CD4-positive, alpha-beta T cell treated with Interferon gamma for 1 hour (primary cell): ENCODE results near the gene TFEC.
"Not testable (repeated sequence)": the region's sequence is repeated elsewhere in the genome, so short reads cannot be mapped to it uniquely, and the experiment has no call there.

Experiments used
- DNase-seq: peaks from one replicate; pipeline ENCODE4 v3.0.0-alpha.2; 2020

Gene TFEC

DNA sequence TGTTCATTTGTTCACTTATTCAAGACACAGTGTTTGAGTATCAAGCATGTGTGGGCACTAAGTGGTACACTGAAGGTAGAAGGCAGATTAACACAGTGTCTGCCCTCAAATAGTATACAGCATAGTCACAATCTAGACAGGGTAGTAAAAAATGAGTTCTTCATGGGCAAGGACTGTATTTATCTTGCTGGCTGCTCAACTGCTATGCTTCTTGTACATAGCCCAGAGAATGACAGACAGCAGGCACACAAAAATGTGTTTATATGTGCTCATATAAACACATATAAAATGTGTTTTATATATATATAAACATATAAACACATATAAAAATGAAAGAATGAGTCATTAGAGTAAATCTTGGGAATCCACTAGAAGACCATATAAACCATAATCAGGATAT is 43.1 kb downstream of the TFEC start:
- no peak for DNase-seq

DNA sequence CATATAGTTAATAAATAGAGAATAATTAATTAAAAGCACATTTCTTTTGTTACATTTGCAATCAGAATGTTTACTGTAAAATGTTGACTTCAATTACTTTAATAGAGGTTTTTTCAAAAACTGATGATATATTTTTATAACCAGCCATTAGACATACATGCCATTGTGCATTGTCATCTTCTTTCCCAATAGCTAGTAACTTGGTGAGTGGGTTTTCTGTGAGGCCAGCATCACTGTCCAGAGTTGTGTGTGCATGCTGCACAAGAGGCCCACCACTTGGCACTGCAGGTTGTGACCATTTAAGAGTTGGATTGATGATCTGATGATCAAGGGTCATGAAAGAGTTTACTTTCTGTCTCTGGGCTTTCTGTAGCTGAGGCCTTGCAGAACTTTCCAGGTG is 46.5 kb downstream of the TFEC start:
- DNase-seq = no peak

DNA sequence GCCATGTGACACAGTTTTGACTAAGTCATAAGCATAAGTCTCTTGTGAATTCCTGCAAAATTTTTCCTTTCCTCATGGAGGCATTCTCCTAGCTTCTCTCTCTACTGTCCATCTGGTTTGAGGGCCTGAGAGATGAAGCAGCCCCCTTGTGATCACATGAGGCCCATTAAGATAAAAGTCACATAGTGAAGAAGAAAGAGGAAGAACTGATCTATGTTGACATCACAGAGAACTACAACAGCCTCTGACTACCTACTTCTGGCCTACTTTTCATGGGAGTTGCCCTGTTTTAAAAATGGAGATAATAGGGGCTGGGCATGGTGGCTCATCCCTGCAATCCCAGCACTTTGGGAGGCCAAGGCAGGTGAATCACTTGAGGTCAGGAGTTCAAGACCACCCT is 50.4 kb downstream of the TFEC start:
- DNase-seq = no peak

DNA sequence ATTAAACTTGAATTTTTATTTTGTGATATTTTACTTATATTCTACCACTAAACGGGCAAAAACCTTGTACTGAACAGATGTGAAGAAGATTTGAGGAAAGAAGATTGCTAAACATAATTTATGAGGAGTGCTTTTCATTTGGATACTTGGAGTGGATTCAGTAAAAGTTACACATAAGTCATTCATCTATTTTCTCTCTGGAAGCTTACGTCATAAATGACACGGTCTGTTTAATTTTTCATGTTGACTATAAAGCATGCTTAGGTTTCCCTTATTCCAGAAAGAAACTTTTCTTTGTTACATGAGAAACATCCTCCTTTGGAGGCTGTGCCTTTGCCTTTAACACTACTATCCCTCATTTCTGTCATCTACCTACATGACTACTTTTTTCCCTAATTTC is 53.9 kb downstream of the TFEC start:
- DNase-seq = no peak

DNA sequence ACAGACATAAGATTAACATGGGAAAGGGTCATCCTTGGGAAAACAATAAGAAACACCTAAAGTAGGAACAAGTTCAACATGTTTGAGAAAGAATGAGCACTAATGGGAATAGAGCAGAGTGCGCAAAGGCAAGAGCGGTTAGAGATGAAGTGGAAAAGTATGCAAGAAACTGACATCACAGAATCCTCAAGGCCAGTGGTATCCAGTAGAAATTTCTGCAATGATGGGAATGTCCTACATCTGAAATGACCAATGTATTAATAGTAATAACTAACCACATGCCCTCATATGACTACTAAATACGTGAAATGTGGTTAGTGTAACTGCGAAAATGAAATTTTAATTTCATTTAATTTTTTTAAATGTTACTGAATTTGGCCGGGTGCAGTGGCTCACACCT is 54.8 kb downstream of the TFEC start:
- no peak for DNase-seq

DNA sequence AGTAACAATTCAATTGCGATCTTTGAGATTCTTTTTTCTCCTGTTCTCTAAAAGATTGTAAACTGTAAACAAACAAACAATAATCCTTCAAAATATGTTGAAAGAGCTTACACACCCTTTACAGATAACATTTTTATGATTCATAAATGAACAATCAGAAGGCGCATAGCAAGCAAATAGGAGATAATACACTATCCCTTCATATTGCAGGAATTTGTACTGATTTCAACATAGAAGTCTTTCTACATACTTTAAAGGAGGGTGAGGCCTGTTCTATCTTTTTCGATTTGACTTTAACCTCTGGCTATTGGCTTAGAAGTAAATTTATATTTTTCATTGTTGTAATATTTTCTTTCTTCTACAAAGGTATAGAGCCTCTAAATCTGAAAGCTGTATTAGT is 57.2 kb downstream of the TFEC start:
- no peak for DNase-seq

DNA sequence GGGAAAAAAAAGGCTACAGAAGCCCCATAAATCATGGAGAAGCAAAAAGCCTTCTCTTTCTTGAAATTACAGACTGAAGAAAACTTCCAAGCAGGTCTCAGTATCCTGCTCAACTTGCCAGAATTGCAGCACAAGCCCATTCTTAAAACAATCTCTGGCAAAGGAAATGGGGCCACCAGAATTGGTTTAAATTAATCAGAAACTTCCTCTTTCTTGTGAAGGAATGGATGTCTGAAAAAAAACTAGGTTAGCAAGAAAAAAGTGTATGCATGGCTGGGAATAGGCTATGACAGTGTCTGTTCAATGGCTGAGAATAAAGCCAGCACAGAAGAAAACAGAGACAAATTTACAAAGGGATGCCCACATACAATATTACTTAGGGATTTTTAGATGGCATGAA is 59.1 kb downstream of the TFEC start:
- no peak for DNase-seq

DNA sequence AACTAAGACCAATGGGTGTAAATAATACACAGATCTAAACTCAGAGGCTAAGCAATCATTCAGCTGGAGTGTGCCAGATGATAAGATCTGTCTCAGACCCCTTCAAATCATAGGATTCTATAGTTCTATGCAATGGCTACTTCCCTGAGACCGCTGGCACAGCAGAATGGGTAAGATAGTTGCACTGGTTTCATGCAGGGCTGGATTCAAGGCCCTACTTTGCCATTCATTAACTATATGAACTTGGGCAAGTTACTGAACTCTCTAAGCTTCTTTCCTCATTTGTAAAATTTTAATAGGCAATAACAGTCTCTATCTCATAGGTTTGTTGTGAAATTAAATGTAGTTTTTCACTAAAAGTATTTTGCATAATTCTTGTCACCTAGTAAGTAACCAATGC is 62.0 kb downstream of the TFEC start:
- DNase-seq = no peak

DNA sequence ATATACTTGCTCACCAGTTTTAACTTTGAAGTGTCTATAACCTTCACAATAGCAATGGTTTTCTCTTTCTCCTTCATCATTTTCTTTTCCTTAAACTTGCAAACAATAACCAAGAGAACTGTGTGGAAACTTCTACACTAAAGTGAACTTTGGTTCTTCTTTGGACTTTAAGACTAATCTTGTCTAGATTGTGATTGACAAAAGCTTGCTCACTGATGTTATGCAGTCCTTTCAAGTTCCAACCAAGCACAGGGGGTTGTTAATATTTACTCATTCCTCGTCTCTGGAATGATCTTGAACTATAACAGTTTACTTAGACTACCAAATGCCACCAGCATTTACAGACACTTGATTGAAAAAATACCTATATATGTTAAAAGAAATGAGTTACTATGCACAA is 62.4 kb downstream of the TFEC start:
- DNase-seq = no peak

DNA sequence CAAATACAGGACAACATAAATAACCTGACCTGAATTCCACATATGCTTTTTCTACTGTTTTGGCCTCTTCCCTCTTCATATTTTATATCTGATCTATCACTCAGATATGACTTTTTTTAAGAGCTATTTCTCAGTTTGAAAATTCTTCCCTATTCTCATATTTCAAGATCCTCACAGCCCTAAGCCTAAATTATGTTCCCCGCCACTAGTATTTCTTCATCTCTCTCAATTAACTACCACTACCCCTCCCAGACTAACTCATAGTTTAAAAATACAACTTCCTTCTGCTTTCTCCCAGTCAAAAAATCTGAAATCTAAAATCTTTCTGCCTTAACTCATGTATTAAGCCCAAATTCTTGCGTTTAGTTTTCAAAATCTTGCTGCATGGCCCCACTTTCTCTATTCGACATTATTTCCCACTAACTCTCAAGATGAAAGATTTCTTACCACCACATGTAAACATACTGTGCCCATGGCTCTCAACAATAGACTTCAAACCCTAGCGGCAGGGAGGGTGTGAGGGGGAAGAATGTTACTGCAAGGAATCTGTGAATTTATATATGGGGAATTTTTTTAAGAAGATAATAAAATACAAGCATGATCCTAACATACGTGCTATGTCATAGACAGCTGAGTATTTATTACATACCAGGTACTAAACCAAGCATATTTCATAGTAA is 64.6 kb downstream of the TFEC start:
- no peak for DNase-seq

DNA sequence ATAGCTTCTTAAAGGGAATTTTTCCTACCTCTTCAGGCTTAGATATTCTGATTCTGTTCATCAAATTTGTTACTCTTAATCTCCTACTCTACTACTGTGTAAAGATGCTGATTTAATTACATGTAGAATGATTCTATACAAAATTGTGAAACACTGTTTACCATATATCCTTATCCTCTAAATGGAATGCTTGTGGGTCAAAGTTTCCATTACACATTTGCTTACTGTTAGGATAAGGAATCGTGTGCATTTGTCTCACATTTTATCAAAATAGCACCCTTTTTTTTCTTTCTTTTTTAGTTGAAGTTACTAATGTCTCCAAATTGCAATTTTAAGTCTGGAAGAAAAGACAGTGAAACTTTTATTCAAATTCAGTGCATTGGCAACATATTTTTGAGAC is 65.3 kb downstream of the TFEC start:
- DNase-seq = no peak

DNA sequence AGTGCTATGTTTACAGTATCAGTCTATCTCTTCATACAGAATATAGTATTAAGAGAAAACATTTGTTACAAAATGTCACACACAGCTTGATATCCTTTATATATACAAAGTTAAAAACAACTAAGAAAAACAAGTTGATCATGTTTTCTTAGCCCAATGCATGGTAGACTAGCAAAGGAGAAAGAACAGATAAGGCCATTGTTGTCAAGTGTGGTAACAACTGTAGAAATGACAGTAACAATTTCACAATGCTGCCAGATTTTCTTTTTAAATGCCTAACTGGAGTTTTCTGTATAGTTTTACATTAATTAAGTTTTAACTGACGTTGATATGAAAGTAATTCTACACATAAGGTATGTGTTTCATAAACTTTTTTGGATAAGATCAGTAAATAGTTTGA is 65.8 kb downstream of the TFEC start:
- no peak for DNase-seq

DNA sequence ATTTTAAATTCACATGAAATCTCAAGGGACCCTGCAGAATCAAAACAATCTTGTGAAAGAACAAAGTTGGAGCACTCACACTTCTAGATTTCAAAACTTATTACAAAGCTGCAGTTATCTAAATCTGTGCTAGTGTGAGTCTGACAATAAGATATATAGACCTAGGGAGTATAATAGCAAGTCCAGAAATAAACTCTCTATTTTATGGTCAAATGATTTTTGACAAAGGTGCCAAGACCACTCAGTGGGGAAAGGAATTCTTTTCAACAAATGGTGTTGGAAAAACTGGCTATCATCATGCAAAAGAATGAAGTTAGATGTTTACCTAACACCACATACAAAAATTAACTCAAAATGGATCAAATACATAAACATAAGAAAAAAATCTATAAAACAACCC is 68.2 kb downstream of the TFEC start:
- DNase-seq = no peak

DNA sequence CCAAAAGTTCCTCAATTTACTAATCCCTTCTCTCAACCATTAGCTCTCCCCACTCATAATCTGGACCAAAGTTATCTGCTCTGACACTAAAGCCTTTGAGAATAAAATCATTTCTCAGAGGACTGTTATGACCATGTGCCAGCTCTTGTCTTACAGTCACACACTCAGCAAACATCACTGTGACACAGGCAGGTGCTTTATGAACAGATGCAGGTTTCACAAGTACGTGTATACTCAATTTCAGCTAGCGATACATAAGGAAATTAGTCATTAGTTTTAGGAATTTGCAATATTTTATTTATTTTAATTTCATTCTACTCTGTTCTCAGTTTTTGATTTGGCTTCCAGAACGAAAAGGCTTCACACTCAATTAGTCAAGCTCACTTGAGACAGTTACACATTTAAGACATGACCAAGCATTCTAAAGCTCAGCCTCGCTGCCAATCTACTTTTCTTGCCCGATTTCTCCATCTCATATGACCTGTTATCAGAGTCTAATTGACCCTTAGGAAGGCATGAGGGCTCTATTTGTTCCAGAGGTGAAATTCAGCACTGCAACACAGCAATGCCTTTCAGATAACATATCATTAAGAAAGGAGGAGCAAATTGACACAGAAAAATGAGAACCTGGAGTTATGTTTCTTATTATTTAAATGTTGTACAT is 76.8 kb downstream of the TFEC start:
- DNase-seq = no peak

DNA sequence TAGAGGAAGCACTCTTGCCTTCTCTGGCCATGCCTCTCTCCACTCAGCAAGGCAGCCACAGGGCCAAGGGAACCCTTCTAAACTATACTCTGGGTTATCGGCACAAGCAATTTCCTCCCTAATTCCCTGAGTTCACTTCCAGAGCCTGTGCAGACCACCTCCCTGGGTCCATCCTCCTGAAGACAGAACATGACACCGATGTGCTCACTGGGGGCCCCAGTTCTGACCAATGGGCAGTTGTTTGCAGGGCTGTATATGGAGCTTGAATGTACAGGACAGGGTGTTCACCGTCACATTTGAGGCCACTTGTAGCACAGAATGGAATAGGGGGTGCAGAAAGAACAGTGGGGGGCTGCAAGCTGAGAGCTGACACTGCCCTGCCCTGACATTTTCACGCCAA is 77.7 kb downstream of the TFEC start:
- DNase-seq = no peak

DNA sequence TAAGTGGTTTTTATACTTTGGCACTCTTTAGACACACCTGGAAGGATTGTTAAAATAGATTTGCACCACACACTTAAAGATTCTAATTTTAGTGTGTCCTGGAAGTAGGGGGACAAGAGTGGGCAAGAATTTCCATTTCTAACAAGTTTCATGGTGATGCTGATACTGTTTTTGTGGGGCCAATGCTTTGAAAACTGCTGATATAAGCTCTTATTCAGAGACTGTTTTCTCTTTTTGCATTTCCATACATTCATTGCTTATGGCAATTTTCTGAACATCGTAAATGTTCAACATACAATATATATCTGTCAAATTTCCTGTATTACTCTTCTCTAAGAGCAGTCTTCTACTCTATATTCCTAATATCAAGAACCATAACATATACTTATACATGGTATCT is 79.0 kb downstream of the TFEC start:
- no peak for DNase-seq

DNA sequence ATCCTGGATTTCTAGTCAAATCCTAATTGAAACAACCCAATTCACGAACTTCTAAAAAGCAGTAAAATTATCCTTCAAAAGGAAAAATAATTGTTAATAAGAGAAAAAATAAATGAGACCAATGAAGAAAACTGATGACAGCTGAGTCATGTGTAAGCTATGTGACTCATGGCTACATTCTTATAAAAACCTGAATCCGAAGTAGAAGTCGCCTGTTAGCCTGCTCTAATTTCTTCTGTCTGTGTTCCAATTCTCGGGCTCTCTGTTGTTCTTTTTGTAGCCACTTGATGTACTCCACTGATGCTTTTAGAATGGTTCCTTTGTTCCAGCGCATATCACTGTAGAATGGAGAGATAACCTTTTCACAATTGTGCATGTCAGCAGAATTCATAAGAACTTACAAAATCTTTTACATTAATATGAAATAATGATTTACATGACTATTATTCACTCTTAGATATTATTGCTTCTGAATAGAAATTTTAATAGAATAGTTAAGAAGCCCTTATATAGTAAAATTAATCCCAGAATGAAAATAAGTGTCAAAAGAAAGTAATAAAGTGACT is 88.8 kb downstream of the TFEC start:
- DNase-seq = no peak

DNA sequence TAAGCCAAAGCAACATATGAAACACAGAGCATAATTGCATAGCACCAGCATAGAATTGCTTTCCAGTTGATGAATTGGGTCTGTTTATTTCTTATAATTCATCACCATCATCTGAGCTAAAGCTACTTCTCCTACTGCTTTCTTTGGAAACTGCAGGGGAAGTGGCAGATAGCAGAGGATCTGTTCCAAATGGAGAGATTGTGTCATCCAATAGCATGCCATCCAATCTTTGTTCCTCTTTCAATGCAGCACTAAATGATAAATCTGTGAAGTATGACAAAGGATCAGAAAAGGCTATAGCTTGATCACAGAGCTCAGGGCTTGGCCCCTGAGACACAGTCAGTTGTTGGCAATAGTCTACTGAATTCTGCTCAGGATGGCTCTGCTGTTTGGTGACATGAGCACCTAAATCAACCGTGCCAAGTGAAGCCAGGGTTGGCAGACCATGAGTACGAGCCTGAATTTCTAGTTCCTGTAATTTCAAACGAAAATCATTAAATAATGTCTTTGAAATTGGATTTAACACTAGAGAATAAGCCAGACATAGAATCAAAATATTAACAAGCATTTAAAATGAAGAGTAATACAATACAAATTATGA is 90.0 kb downstream of the TFEC start:
- no peak for DNase-seq

DNA sequence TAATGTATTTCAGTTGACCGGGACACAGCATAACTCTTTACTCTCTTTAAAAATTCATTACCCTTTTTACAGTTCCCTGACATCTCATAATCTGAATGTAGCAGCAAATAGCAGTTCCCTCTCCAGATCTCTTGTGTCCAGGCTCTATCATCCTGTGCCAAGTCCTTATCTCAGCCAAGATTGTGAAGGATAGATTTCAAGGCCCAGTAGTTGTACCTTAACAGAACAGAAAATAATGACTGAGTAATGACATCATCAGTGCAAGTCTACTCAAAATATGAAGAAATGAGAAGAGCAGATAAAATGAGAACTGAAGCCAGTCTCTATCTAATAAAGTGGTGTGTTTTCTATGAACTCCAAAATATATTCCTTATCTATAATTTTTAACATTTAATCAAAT is 92.6 kb downstream of the TFEC start:
- no peak for DNase-seq

DNA sequence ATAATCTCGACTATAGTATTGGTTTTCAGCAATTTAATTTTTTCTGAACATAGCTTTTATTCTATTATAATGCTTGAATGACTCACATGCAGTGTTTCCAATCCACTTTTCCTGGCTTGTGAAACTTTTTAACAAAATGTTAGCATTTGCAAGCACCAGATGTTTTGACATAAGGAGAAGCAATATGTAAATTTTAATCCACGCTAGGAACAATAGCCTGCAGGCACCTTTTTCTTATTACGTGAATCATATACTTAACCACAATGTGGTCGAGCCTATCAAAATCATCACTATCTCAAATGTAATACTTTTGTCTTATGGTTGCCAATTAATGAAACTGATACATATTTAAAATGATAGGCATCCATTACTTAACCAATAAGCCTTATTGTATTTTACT is 97.1 kb downstream of the TFEC start:
- DNase-seq = no peak

DNA sequence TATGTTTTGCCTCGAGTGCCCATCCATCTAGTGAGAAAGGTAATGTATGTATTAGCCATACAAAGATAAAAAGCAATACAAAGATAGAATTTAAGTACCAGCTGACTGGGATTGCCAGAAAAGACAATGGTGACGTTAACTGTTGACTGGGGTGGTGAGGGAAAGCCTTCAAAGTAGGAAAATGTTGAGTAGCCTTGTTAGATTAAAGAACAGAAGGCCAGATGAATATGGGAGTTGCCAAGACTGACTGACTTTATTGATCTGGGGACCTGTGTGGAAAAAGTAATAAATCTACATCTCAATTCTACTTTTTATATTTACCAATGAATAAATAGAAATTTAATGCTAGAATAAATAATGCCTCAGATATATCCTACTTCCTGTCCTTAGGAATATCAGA is 97.7 kb downstream of the TFEC start:
- DNase-seq = no peak

DNA sequence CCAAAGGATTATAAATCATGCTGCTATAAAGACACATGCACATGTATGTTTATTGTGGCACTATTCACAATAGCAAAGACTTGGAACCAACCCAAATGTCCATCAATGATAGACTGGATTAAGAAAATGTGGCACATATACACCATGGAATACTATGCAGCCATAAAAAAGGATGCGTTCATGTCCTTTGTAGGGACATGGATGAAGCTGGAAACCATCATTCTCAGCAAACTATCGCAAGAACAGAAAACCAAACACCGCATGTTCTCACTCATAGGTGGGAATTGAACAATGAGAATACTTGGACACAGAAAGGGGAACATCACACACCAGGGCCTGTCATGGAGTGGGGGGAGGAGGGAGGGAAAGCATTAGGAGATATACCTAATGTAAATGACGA is 100.4 kb downstream of the TFEC start:
- not testable (repeated sequence) for DNase-seq

DNA sequence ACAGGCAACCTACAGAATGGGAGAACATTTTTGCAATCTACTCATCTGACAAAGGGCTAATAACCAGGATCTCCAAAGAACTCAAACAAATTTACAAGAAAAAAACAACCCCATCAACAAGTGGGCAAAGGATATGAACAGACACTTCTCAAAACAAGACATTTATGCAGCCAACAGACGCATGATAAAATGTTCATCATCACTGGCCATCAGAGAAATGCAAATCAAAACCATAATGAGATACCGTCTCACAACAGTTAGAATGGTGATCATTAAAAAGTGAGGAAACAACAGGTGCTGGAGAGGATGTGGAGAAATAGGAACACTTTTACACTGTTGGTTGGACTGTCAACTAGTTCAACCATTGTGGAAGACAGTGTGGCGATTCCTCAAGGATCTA is 100.8 kb downstream of the TFEC start:
- DNase-seq = not testable (repeated sequence)

DNA sequence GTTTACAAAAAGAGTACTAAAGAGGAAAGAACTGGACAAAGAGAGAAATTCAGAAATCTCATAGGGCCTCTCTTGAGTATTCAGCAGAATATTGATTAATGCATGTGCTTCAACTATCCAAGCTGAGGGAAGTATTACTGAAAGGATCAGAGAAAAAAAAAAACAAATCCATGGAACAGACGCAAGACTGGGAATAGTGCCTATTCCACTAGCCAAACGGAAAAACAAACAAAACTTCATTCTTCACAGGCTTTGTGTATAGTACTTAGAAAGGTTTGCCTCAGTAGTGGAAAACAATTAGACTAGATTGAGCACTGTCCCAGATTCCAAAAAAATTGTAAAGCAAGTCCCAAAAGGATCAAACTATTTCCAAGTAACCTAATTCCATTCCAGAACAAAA is 106.2 kb downstream of the TFEC start:
- DNase-seq = no peak

DNA sequence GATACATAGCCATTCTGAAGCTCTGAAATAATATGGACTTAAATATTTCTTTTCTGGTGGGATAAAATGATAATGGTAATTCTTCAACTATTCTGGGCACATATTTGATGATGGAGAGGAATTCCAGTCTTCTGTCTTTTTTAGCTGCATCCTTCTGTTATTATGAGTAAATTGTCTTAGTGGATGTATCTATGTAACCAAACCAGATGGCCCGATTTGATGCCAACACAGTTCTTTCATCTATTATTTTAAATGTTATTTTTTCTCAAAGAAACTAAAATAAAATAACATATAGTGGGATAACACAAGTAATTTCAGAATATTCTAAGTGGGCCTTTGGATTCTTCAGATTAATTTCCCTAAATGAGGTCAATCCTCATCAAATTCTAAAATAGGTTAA is 110.2 kb downstream of the TFEC start:
- DNase-seq = no peak
